Bronchial epithelial cell (primary cell): ENCODE results near the gene HPS1. TPM values are rescaled to one million over a fixed set of nuclear protein-coding genes. Genes with fewer than 3 reads are reported as not detected.

Source experiments
- DNase-seq: peaks from one replicate; pipeline ENCODE4 v3.0.0-alpha.2; 2010; ENCODE audit warnings: low read depth
- FAIRE-seq: peaks from 2 replicates; lab custom pipeline; 2011; peaks lifted over from hg19 to GRCh38; lab: Jason Lieb, UNC
- H3K27me3 ChIP-seq: 2 replicates; pipeline ENCODE4 v1.5.1; 2011; ENCODE audit warnings: low read length; ENCODE audit not compliant: control insufficient read depth, insufficient read depth
- H3K36me3 ChIP-seq: 2 replicates; pipeline ENCODE4 v1.5.1; 2011; ENCODE audit warnings: low read length; ENCODE audit not compliant: control insufficient read depth, insufficient read depth
- H3K4me3 ChIP-seq: 2 replicates; pipeline ENCODE4 v1.5.1; 2011; ENCODE audit warnings: mild to moderate bottlenecking, low read depth, low read length, control low read depth
- CTCF ChIP-seq: IDR thresholded peaks from 2 replicates; pipeline ENCODE4 v1.5.1; 2011; ENCODE audit warnings: mild to moderate bottlenecking, moderate library complexity, low read length, control low read depth, inconsistent platforms; ENCODE audit not compliant: insufficient read depth, severe bottlenecking
- total RNA-seq: library from RNA; depleted of rRNA; stranded (reverse); fragments of >200 nt; gene quantifications from 2 replicates; pipeline ENCODE4 v1.2.1, GENCODE V29; 2014

The HPS1 gene
- total RNA-seq, 1 donor from 2014 or later, result 15.8 TPM

- FAIRE-seq (no peak), DNase-seq (peak; percentile 57)
- H3K36me3 ChIP-seq, result no peaks in the 10 kb centered on the region
- TF ChIP-seq CTCF, result no peak
- H3K4me3 ChIP-seq, result no peak overlapping the region
- H3K27me3 ChIP-seq, result no peaks in the 10 kb centered on the region
Measured at GRCh38 chr10:98486421-98486820, 39.7 kb upstream of the HPS1 start.

GRCh38 chr10:98485959-98486358 lies 39.2 kb upstream of the HPS1 start:
- DNase-seq (peak; percentile 13), FAIRE-seq (no peak)
- Histone ChIP-seq H3K27me3 (no peaks in the 10 kb centered on the region), H3K36me3 (no peaks in the 10 kb centered on the region), H3K4me3 (no peak overlapping the region)
- no peak for TF ChIP-seq CTCF

GRCh38 chr10:98483658-98484057 lies 36.9 kb upstream of the HPS1 start:
- H3K36me3 ChIP-seq, result no peaks in the 10 kb centered on the region
- H3K27me3 ChIP-seq, result no peaks in the 10 kb centered on the region
- no peak for TF ChIP-seq CTCF
- FAIRE-seq, result no peak
- no peak for DNase-seq
- no peak overlapping the region for H3K4me3 ChIP-seq

GRCh38 chr10:98482096-98482495 lies 35.4 kb upstream of the HPS1 start:
- TF ChIP-seq CTCF, result no peak
- H3K36me3 ChIP-seq, result no peaks in the 10 kb centered on the region
- FAIRE-seq (no peak), DNase-seq (no peak)
- H3K27me3 ChIP-seq, result no peaks in the 10 kb centered on the region
- H3K4me3 ChIP-seq, result no peak overlapping the region

GRCh38 chr10:98481404-98481945 lies 34.7 kb upstream of the HPS1 start:
- no peaks in the 10 kb centered on the region for H3K36me3 ChIP-seq
- DNase-seq (no peak), FAIRE-seq (no peak)
- H3K27me3 ChIP-seq, result no peaks in the 10 kb centered on the region
- H3K4me3 ChIP-seq, result no peak overlapping the region
- TF ChIP-seq CTCF, result no peak

- DNase-seq (no peak), FAIRE-seq (no peak)
- H3K4me3 ChIP-seq, result no peak overlapping the region
- H3K36me3 ChIP-seq, result no peaks in the 10 kb centered on the region
- no peak for TF ChIP-seq CTCF
- H3K27me3 ChIP-seq, result no peaks in the 10 kb centered on the region
Measured at GRCh38 chr10:98478430-98479222, 31.9 kb upstream of the HPS1 start.
